Renal cortical epithelial cell (primary cell): ENCODE data around the gene G6PC3. TPM values are rescaled to one million over a fixed set of nuclear protein-coding genes. Genes with fewer than 3 reads are reported as not detected.

Experiments used
- DNase-seq: peaks from one replicate; pipeline ENCODE4 v3.0.0-alpha.2; 2011; ENCODE audit warnings: low read depth
- total RNA-seq: library from RNA; depleted of rRNA; stranded (reverse); fragments of >200 nt; gene quantifications from 2 replicates; pipeline ENCODE4 v1.2.3, GENCODE V29; 2014

The G6PC3 gene
- total RNA-seq, 1 donor from 2014 or later: 54.2 TPM

DNA sequence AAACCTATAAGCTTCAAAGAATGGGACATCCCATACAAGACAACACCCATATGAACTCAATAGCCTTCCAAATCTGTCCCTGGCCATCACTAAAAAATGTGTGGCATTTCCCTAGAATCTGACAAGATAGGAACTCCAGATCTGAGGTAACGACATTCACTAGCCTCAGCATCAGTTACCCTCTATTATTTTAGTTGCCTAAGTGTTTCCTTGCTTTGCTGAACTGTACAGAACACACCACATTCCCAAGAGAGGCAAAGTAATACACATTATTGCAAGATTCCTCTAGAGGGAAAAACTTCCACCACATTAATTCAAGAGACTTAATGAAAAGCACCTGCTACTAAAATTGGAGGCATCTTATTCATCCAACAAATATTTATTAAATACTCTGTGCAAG is 9.1 kb upstream of the G6PC3 start:
- no peak for DNase-seq

DNA sequence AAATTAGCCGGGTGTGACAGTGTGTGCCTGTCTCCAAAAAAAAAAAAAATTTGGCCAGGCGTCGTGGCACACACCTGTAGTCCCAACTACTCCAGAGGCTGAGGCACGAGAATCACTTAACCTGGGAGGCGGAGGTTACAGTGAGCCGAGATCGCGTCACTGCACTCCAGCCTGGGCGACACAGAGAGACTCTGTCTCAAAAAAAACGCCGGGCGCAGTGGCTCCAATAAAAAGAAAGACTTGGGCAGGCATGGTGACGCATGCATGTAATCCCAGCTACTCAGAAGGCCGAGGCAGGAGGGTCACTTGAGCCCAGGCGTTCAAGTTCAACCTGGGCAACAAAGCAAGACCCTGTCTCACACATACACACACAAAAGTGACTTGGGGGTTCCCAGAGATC is 7.7 kb upstream of the G6PC3 start:
- no peak for DNase-seq

DNA sequence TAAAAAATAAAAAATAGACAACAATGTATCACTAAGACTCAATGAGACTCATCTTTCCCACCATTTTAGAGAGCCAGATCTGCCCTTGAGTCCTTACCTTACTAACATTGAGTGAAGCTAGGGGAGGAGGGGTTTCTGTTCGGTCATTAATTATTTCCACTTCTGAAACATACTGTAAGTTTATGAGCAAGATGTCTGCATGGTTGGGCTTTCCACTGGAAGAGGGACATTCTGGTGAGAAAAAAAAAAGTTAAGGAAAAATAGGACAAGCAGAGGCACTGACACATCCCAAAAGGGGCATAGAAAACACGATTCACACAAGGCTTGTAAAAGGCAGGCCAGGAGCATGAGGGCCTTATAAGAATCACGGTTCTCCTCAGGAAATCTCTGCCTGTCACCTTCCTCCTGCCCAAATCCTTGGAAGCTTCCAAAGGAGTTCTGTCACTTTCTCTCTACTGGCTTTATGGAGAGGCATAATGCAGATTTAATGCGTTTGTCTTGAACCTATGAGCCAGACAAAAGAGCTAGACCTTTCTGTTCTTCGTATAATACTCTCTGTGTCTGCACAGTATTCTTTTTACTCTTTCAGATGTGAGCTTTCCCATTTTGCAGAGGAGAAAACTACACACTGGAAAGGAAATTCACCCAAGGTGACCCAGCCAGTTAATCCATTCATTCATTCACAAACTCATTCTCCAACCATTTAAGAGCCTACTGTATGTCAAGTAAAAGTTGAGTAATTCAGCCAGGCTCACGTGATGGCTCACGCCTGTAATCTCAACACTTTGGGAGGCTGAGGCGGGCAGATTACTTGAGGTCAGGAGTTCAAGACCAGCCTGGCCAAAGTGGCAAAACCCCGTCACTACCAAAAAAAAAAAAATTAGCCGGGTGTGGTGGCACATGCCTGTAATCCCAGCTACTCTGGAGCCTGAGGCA is 6.6 kb upstream of the G6PC3 start:
- no peak for DNase-seq

DNA sequence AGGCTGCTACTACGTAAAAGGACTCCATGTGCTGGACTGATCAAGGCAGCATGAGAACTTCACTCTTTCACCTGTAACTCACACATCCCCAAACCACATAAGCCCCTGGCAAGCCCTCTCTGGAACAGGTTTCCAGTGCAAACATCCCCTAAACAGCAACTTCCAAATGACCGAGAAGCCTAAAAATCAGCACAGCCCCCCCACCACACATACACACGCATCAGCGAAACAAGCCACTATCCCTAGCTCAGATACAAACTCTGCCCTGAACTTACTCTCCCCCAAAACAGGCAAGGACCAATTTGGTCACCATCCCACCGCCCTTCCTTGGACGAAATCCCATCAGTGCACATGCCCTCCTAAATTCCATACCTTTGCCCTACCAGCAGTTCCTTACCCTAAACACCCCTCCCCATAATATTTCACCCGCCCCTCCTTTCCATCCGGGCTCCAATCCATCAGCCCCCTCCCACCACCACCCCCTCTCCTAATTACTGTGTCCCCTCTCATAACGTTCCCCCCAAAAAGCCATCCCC is 4.8 kb upstream of the G6PC3 start:
- DNase-seq: no peak

DNA sequence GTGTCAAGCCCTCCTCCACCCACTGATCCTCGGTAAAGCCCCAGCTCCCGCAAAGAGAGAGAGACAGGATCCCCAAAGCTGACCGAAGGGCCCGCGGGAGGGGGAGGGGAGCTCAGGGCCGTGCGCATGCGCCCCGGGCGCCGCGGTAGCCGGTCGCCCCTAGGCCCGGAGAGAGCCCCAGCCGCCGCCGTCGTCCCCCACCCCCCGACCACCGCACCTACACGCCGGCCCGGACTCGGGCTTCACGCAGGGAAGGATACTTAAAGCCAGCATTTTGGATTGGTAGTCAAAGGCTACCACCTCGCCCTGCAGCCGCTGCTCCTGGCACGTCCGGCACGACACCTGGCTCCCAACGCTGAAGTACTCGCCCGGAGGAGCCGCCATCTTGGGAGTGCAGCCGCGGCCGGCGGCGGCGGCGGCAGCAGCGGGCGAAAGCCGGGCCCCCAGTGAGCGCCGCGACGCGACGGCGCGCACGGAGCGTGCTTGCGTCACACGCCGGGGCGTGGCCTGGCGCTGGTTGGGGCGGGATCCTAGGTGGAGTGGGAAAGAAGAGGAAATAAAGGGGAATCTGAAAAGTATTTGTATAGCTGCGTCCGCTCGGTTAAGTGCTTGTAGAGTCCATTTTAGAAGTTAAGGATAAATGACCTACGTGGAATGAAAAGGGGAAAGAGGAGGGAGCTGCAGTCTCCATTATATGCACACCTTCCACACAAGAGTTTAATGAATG is 4.2 kb upstream of the G6PC3 start, which contains the start of gene LSM12:
Gene LSM12 (minus strand): TSS at position 468 of the 727 bp plus-strand sequence. CDS start 84 bp downstream, at position 384.
- peak; percentile 75 for DNase-seq

DNA sequence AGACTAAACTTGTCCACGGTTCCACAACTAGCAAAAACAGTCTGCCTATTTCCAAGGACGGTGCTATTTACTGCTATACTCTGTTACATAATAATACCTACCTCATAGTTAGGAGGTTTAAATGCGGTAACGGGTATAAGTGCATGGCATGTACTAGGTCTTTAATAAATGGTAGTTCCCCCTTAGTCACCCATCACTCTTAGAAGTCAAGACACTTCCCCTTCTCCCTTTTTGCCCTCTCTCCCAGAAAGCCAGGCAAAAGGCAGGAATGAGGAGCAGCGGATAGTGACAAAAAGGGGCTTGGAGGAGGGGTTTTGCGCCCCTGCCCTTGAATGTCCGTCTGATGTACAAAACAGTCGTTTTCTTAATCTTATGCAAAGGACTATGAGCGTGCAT is 3.0 kb upstream of the G6PC3 start:
- DNase-seq: no peak

DNA sequence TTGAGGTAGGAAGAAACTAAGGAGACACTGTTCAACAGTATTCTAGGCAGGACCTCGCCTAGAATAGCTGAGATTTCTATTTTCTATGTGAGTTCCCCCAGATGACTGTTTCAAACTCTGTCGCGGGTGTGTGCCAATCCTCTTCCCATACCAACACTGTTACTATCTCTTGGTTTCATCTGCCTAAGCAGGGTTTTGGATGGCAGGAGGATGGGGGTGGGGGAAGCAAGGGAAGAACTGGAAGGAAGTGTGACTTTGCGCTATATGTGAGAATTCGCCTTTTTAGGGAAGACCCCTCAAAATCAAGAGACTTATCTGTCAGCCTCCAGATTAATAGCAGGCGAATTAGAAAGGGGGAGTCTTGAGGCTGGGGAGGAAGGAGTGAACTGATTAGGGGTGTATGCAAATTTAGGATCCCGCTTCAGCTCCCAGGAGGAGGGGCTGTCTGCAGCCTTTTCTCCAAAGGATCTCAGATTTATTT is 521 bp upstream of the G6PC3 start:
- DNase-seq: peak; percentile 14

DNA sequence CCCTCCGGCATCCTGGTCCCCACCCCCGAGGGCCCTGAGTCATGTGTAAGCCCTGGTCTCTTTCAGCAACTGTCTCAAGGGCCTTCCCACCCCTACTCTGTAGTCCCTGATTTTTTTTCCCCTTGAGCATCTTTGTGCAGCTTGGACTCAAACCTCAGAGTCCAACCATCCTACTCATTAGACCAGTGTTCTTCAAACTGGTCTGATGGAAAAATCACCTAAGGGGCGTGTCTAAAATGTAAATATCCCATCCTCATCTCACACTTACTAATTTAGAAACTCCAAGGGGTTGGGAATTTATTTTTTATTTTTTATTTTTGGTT is 624 bp downstream of the G6PC3 start:
- no peak for DNase-seq

DNA sequence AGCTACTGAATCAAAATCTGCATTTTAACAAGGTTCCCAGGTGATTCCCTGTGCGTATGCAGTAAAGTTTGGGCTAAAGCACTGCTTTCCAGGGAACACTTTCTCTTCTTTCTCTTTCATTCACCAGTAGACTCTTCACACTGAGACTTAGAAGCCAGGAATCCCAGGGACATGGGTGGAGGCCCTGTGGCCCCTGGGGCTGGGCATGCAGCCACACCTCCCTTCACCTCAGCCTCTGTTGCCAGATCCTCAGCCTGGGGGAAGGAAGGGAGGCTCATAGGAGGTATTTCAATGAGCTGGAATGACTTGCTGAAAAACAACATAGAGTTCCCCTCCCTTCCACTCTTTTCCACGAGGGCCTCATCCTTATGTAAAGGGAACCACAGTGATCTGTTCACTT is 1.2 kb downstream of the G6PC3 start:
- peak; percentile 10 for DNase-seq

DNA sequence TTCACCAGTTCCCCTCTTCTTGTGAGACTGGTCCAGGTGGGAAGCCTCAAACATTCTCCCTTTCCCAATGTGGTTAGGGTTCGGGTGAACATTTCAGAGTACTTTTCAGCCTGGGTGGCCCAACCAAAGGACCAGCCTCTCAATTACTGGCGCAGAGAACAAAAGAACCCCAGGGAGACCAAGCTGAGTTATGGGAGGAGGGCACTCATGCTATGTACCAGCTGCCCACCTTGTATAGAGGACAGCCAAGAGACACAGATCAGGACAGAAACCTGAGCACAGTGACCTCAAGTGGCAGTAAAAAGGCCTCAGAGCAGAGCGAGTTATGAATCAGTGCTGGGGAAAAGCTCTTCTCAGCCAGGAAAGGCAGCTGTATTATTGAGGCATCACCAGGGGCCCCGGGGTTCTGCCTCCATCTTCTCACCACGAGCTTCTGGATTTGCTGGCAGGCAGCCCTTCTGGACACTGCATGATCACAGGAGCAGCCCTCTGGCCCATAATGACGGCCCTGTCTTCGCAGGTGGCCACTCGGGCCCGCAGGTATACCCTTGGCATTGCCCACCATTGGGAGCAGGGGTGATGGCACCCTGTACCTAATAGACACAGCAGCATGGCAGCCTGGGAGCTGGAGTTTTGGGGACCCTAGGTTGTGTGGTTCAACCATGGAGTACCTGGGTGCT is 3.8 kb downstream of the G6PC3 start:
- no peak for DNase-seq

DNA sequence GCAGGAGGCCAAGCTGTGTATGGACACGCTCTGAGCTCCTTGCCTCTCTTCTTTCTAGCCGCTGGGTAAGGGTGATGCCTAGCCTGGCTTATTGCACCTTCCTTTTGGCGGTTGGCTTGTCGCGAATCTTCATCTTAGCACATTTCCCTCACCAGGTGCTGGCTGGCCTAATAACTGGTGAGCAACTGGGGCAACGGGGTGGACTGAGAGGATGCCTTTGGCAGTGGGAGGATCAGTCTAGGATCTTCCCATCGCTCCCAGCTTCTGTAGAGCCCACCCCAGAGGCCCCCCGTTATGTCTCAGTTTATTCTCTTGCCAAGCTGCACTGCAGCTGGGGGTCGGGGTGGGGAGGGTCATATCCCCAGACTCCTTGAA is 4.4 kb downstream of the G6PC3 start:
- DNase-seq: no peak

DNA sequence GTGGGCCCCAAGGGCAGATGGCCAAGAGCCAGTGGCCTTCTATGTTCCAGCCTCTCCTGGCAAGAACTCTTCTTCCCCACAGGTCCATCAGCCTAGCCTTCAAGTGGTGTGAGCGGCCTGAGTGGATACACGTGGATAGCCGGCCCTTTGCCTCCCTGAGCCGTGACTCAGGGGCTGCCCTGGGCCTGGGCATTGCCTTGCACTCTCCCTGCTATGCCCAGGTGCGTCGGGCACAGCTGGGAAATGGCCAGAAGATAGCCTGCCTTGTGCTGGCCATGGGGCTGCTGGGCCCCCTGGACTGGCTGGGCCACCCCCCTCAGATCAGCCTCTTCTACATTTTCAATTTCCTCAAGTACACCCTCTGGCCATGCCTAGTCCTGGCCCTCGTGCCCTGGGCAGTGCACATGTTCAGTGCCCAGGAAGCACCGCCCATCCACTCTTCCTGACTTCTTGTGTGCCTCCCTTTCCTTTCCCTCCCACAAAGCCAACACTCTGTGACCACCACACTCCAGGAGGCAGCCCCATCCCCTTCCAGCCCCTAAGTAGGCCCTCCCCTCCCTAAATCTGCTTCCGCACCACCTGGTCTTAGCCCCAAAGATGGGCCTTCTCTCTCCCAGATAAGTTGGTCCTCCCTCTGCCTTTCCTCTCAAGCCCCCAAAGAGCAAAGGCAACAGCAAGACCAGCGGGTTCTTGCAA is 5.2 kb downstream of the G6PC3 start:
- no peak for DNase-seq

DNA sequence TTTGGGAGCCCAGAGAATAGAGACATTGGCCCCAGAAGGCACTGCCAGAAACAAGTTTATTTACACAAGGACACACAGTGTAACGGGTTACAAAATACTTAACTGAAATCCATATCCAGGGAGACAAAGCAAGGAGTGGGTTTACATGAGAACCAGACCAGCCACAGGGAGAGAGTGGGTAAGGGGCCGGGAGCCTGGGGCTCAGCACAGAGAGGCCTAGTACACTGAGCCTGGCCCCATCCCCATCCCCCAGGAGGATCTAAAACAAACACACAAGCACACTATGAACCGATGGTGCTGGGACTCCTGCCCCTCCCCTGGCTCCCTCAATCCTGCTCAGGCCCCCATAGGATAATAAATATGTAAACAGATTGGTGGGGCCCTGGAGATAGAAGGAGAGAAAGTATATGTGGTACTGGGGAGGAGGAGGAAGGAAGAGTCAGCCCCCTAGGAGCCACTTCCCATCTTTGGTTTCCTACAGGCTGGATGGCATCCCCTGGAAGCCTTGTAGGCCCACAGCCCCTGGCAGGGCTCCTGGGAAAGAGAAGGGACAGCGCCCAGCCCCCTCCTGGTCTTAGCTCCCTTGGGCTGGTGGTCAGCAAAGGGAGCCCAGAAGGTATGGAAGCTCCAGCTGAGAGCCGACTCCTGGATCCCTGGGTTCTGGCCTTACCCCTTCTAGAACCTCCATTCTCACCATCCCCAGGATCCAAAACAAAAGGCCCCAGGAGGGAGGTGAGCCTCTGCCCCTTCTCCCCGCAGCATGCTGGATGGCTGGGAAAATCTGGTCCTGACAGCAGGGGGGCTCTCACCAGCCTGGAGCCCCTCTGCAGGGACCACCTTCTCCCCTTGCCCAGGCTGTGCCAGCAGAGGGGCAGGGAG is 6.4 kb downstream of the G6PC3 start:
- no peak for DNase-seq

DNA sequence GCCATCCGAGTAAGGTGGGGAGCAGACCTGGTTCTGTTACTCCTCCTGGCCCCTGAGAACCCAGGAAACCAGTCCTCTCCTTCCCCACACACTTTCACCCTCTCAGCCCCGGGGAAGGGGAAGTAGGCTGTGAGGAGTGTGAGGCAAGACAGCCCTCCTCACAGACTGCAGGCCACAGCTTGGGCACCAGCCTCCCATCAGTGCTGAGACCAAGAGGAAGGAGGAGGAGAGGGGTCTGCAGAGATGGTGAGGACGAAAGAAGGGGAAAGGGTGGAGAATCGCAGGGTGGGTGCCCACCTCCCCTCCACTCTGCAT is 7.0 kb downstream of the G6PC3 start:
- DNase-seq: no peak

DNA sequence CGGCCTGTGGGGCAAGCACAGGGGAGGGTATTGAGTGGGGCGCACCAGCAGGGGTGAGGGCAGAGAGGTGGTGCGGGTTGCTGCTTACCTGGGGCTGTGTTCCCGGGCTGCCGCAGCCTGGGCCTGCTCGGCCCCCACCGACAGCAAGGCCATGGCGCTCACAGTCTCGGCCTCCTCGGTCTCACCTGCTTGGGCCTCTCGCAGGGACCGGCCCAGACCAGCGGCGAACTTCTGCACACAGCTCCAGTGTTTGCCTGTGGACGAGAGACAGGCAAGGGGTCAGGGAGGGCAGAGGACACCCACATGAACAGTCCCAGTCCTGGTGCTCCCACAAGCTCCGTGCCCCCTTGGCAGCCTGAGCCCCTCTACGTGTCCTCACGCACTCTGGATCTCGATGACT is 7.9 kb downstream of the G6PC3 start:
- no peak for DNase-seq

DNA sequence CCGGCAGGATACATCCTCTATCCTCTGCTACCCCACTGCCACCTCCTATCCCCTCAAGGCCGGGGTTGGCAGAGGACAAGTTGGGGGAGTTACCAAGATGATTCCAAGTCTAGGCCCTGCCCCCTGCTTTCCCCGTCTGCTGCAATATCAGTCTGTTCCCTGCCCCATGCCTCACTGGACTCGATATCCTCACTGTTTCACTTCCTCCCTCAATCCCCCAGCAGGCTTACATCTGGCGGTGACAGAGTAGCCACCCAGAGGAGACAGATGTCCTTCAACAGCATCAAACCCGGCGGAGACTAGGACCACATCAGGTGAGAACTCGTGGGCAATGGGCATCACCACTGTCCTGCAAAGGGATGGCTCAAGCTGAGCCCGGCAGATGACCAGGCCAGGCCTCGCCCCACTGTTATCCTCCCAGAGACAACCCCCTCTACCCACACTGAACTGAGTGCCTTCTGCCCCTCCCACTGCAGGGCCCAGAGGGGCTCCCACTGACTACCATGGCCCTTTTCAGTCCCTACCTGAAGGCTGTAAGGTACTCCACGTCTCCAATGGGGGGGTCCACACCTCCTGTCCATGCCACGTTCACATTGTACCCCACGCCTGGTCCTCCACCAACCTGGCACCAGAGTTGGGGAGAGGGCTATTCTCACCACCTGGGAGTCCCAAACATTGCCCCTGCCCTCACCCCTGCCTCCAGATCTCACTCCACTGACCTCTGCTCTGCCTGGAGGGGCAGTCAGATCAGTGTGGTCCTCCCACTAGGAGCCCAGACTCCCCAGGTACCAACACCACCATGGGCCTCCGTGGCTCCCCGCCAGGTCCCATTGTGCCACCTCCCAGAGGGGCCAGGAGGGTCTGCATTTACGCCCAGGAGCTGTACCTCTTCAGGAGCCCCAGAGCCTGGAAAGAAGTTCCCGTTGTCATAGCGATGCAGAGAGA is 9.6 kb downstream of the G6PC3 start:
- DNase-seq: no peak

DNA sequence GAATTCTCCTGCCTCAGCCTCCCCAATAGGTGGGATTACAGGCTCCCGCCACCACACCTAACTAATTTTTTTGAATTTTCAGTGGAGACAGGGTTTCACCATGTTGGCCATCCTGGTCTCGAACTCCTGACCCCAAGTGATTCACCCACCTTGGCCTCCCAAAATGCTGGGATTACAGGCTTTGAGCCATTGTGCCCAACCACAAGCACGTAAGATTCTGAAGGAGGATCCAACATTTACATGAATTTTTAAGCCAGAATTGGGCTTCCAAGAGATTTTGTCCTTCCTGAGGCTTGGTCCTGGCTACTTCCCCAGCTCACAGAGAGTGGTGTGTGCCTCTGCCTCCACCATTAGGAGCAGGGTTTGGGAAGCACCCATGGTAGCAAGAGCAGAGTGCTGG is 11.1 kb downstream of the G6PC3 start:
- no peak for DNase-seq

DNA sequence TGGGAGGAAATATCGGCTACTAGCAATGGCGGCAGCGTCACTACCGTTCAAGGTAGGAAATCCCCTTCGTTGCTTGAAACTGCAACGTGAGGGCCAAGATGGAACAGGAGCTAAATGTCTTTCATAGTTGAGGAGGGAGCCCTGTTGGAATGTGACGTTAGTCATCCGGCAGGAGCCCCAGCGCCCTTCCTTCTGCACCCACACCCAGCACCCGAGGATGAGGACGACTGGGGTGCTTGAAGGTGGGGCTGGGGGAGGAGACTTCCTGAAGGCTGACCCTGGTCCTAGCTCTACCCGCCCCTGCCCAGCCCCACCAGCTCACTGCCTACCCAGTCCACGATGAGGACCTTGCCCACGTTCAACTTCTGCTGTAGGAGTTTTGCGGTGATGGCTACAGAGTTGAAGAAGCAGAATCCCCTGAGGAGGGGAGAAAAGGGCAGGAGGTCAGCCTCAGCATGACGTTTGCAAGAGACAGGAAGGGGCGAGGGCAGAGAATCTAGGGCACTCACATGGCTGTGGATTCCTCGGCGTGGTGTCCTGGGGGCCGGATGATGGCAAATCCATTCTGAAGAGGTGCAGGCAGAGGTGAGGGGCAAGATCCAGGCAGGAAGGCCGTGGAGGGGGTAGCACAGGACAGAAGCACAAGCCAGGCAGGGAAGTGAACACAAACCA is 11.9 kb downstream of the G6PC3 start:
- no peak for DNase-seq

DNA sequence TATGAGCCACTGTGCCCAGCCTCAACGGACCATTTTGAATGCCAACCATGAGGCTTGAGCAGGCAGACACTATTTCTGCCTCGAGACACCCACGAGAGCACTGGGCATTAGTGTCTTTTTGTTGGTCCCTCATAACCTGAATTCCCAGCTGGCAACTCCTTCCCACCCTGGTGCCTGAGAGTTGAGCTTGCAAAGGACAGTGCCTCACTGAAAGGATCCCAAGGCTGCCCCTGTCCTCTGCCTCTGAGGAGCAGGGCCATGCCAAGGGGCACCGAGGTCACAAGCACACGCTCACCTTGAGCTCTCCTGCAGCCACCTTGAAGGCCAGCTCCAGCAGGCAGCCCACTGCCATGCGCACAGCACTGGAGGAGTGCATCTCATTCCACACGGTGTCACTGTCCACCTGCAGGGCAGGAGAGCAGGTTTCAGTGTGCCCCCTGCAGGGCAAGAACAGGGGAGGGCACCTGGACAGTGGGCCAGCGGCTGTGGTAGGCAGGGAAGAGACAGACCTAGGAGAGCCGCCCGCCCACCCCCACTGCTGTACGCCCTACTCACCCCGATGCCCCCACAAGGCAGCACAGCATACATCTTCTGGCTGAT is 12.8 kb downstream of the G6PC3 start:
- peak; percentile 29 for DNase-seq
